ENCODE results near the gene RNFT2.
"Not testable (repeated sequence)": the region's sequence is repeated elsewhere in the genome, so short reads cannot be mapped to it uniquely, and the experiment has no call there.

RNFT2 gene

GRCh38 chr12:116710370-116711150, 27.6 kb upstream of the RNFT2 start:
- no peak for DNase-seq (ENCODE audit: low read depth, low spot score)

- DNase-seq (ENCODE audit: low read depth, low spot score): no peak
Observed at GRCh38 chr12:116712458-116713303, 25.4 kb upstream of the RNFT2 start.

- no peak for DNase-seq (ENCODE audit: low read depth, low spot score)
Observed at GRCh38 chr12:116713527-116713926, 24.6 kb upstream of the RNFT2 start.

- no peak for DNase-seq (ENCODE audit: low read depth, low spot score)
Observed at GRCh38 chr12:116714175-116714574, 23.9 kb upstream of the RNFT2 start.

GRCh38 chr12:116717466-116718437, 20.4 kb upstream of the RNFT2 start:
- peak; percentile 73 for DNase-seq (ENCODE audit: low read depth, low spot score)

GRCh38 chr12:116718655-116719454, 19.3 kb upstream of the RNFT2 start:
- peak; percentile 78 for DNase-seq (ENCODE audit: low read depth, low spot score)

GRCh38 chr12:116719731-116720528, 18.2 kb upstream of the RNFT2 start:
- DNase-seq (ENCODE audit: low read depth, low spot score): peak; percentile 28

- DNase-seq (ENCODE audit: low read depth, low spot score): no peak
Observed at GRCh38 chr12:116722245-116722644, 15.9 kb upstream of the RNFT2 start.

- peak; percentile 33 for DNase-seq (ENCODE audit: low read depth, low spot score)
Observed at GRCh38 chr12:116726694-116727093, 11.4 kb upstream of the RNFT2 start.

- DNase-seq (ENCODE audit: low read depth, low spot score): no peak
Observed at GRCh38 chr12:116727261-116727660, 10.9 kb upstream of the RNFT2 start.

GRCh38 chr12:116727891-116728290, 10.2 kb upstream of the RNFT2 start:
- DNase-seq (ENCODE audit: low read depth, low spot score): no peak

GRCh38 chr12:116731801-116732200, 6.3 kb upstream of the RNFT2 start:
- DNase-seq (ENCODE audit: low read depth, low spot score): no peak

- DNase-seq (ENCODE audit: low read depth, low spot score): no peak
Observed at GRCh38 chr12:116734156-116734768, 3.9 kb upstream of the RNFT2 start.

GRCh38 chr12:116735084-116735483, 3.0 kb upstream of the RNFT2 start:
- DNase-seq (ENCODE audit: low read depth, low spot score): no peak

- no peak for DNase-seq (ENCODE audit: low read depth, low spot score)
Observed at GRCh38 chr12:116735951-116736599, 2.0 kb upstream of the RNFT2 start.

- peak; percentile 47 for DNase-seq (ENCODE audit: low read depth, low spot score)
Observed at GRCh38 chr12:116736962-116737773, 947 bp upstream of the RNFT2 start.

- DNase-seq (ENCODE audit: low read depth, low spot score): no peak
Observed at GRCh38 chr12:116739381-116739887, 1.3 kb downstream of the RNFT2 start.

- DNase-seq (ENCODE audit: low read depth, low spot score): not testable (repeated sequence)
Observed at GRCh38 chr12:116742787-116743186, 4.7 kb downstream of the RNFT2 start.
